Measurements from ENCODE around the gene RAB5IF. TPM values are rescaled to one million over a fixed set of nuclear protein-coding genes. Genes with fewer than 3 reads are reported as not detected.

Gene RAB5IF
- total and polyA plus RNA-seq, 9 of the 15 experiments (the other 6 are each of a cell fraction or from before 2014, with no cell fraction given) = 26.5 to 198 (median 134) TPM

GRCh38 chr20:36562724-36563123 is 42.9 kb upstream of the RAB5IF start:
- H3K9me1 ChIP-seq (ENCODE audit: control insufficient read depth, insufficient read depth, low read length) = no peaks in the 10 kb centered on the region
- H2AFZ ChIP-seq (ENCODE audit: low read depth, low read length) = no peak overlapping the region
- no peaks in the 10 kb centered on the region for H3K27me3 ChIP-seq (ENCODE audit: control insufficient read depth in 2 of 2, insufficient read depth in 2 of 2, low read length in 2 of 2)
- BruUV-seq (replicated peaks) = no TSS peak
- DNase-seq (ENCODE audit: extremely low read depth in 1 of 4, low spot score in 3 of 4) (no peak), FAIRE-seq (no peak), ATAC-seq (no peak)
- no peaks in the 10 kb centered on the region for H4K20me1 ChIP-seq (replicated peaks; ENCODE audit: control insufficient read depth, insufficient read depth, low read length)
- ChIA-PET CTCF (ENCODE audit: low intra/inter-chr PET ratio) (no interaction called here), POLR2A (no interaction called here)
- no peaks in the 10 kb centered on the region for H3K36me3 ChIP-seq (ENCODE audit: control insufficient read depth, insufficient read depth, low read length)
- WGBS (ENCODE audit: insufficient coverage, low coverage, missing lambda C conversion rate) = 0% methylated on average over 2 of the region's 2 CpGs
- no peak overlapping the region for H3K9ac ChIP-seq (ENCODE audit: insufficient read depth in 1 of 2, low read depth in 2 of 2, low read length in 2 of 2)
- intact Hi-C loops (cut with micrococcal nuclease) (no loop called here), in situ Hi-C loops (cut with MboI) (no loop called here)
- H3K79me2 ChIP-seq (ENCODE audit: control insufficient read depth, insufficient read depth, low read length) = no peaks in the 10 kb centered on the region
- H3K4me1 ChIP-seq (replicated peaks in 1 of 2; ENCODE audit: control insufficient read depth in 2 of 2, insufficient read depth in 2 of 2, low read length in 2 of 2) = no peaks in the 10 kb centered on the region
- H3K4me3 ChIP-seq = no peak overlapping the region
- H3K27ac ChIP-seq (ENCODE audit: extremely low read depth, low read depth, low read length) = no peak overlapping the region
- no peaks in the 10 kb centered on the region for H3K9me3 ChIP-seq (replicated peaks; ENCODE audit: control insufficient read depth, insufficient read depth, low read depth, low read length)
- H3K4me2 ChIP-seq (ENCODE audit: insufficient read depth, low read length) = no peak overlapping the region
- TF ChIP-seq SAFB (IDR thresholded peaks at IDR 0.05; ENCODE audit: borderline replicate concordance, low read depth, low read length) = no peak
- TF ChIP-seq PREB (CRISPR knock-in tag; IDR thresholded peaks at IDR 0.05) = no peak
- TF ChIP-seq HDAC2 (IDR thresholded peaks at IDR 0.05) = no peak
- no peak for TF ChIP-seq NR0B1 (IDR thresholded peaks at IDR 0.05; ENCODE audit: partially characterized antibody)
- no peak for TF ChIP-seq ZNF644 (tag; IDR thresholded peaks at IDR 0.05; ENCODE audit: low read depth)
- no peak for TF ChIP-seq GABPB1 (CRISPR knock-in tag; IDR thresholded peaks at IDR 0.05)
- no peak for TF ChIP-seq ZNF764 (CRISPR knock-in tag; IDR thresholded peaks at IDR 0.05; ENCODE audit: low read depth)
- no peak for TF ChIP-seq ATF1 (CRISPR knock-in tag; IDR thresholded peaks at IDR 0.05)
- TF ChIP-seq ATF1 (tag; IDR thresholded peaks at IDR 0.05) = no peak
- TF ChIP-seq, protein P1, sequence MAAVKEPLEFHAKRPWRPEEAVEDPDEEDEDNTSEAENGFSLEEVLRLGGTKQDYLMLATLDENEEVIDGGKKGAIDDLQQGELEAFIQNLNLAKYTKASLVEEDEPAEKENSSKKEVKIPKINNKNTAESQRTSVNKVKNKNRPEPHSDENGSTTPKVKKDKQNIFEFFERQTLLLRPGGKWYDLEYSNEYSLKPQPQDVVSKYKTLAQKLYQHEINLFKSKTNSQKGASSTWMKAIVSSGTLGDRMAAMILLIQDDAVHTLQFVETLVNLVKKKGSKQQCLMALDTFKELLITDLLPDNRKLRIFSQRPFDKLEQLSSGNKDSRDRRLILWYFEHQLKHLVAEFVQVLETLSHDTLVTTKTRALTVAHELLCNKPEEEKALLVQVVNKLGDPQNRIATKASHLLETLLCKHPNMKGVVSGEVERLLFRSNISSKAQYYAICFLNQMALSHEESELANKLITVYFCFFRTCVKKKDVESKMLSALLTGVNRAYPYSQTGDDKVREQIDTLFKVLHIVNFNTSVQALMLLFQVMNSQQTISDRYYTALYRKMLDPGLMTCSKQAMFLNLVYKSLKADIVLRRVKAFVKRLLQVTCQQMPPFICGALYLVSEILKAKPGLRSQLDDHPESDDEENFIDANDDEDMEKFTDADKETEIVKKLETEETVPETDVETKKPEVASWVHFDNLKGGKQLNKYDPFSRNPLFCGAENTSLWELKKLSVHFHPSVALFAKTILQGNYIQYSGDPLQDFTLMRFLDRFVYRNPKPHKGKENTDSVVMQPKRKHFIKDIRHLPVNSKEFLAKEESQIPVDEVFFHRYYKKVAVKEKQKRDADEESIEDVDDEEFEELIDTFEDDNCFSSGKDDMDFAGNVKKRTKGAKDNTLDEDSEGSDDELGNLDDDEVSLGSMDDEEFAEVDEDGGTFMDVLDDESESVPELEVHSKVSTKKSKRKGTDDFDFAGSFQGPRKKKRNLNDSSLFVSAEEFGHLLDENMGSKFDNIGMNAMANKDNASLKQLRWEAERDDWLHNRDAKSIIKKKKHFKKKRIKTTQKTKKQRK (IDR thresholded peaks at IDR 0.05; ENCODE audit: borderline replicate concordance, low read depth, low read length) = no peak
- TF ChIP-seq, protein P2, sequence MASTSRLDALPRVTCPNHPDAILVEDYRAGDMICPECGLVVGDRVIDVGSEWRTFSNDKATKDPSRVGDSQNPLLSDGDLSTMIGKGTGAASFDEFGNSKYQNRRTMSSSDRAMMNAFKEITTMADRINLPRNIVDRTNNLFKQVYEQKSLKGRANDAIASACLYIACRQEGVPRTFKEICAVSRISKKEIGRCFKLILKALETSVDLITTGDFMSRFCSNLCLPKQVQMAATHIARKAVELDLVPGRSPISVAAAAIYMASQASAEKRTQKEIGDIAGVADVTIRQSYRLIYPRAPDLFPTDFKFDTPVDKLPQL (IDR thresholded peaks at IDR 0.05; ENCODE audit: extremely low read depth, insufficient read length) = no peak
- no peak for TF ChIP-seq ERF (CRISPR knock-in tag; IDR thresholded peaks at IDR 0.05)
- no peak for TF ChIP-seq MEF2D (tag; conservative IDR thresholded peaks at IDR 0.05; ENCODE audit: low read depth)
- TF ChIP-seq ARHGAP35 (IDR thresholded peaks at IDR 0.05; ENCODE audit: partially characterized antibody) = no peak
- TF ChIP-seq CBX3 (IDR thresholded peaks at IDR 0.05; ENCODE audit: borderline replicate concordance in 1 of 2, low read length in 2 of 2) = no peak

Measured in K562 (cell line).